T-helper 2 cell treated with Interferon-gamma antibody and Interleukin-4, amounts not matched to agents 100 ng/mL and 5 ng/mL, for 36 hours (primary cell): ENCODE measurements around the gene MXD4. TPM values are rescaled to one million over a fixed set of nuclear protein-coding genes. Genes with fewer than 3 reads are reported as not detected.

Experiments
- intact Hi-C: fragments of 100-400 bp; cut with micrococcal nuclease; formaldehyde crosslinking; loops from one replicate; pipeline ENCODE4 v1.15.1; 2023
- total RNA-seq: library from RNA; stranded (reverse); gene quantifications from 2 replicates; pipeline ENCODE4 v1.2.3, GENCODE V29; 2022

The MXD4 gene
- total RNA-seq, 1 donor from 2014 or later = 15.8 TPM

- intact Hi-C loops = no loop called here
These were observed 8.5 kb downstream of the MXD4 start for GRCh38 chr4:2253160-2254084.

GRCh38 chr4:2252530-2253091 lies 9.3 kb downstream of the MXD4 start:
- intact Hi-C loops = no loop called here

- intact Hi-C loops = no loop called here
These were observed 9.9 kb downstream of the MXD4 start for GRCh38 chr4:2251795-2252529.

DNA sequence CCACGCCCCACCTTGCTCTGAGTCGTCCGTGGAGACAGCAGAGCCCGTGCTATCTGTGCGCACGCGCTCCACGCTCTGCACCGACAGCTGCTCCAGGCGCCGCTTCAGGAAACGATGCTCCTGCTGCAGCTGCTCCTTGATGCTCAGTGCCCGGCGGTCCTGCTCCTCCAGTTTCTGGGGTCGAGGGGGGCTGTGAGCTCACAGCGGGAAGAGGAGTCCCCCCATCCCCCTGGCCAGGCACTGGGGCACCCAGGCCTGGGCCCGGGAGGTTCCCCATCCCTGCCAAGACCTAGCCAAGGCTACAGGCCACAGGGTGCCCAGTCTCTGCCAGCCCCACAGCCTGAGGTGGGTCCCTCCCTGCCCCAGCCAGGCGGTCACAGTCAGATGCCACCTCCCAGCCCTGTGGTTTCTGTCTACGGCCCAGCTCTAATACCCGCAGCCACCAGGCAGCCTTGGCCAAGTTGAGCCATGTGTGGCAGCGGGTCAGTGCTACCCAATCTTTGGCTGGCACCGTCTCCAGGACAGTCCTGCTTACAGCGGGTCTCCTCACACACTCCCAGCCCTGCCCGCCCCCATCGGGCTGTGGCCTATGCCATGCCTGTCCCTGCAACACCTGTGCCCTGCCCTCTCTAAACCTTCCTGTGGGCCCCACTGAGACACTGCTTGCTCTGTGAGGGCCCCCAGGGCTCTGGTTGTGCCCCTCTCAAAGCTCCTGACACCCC lies 10.7 kb downstream of the MXD4 start:
- intact Hi-C loops = no loop called here

GRCh38 chr4:2250357-2251072 lies 11.4 kb downstream of the MXD4 start:
- intact Hi-C loops = no loop called here

DNA sequence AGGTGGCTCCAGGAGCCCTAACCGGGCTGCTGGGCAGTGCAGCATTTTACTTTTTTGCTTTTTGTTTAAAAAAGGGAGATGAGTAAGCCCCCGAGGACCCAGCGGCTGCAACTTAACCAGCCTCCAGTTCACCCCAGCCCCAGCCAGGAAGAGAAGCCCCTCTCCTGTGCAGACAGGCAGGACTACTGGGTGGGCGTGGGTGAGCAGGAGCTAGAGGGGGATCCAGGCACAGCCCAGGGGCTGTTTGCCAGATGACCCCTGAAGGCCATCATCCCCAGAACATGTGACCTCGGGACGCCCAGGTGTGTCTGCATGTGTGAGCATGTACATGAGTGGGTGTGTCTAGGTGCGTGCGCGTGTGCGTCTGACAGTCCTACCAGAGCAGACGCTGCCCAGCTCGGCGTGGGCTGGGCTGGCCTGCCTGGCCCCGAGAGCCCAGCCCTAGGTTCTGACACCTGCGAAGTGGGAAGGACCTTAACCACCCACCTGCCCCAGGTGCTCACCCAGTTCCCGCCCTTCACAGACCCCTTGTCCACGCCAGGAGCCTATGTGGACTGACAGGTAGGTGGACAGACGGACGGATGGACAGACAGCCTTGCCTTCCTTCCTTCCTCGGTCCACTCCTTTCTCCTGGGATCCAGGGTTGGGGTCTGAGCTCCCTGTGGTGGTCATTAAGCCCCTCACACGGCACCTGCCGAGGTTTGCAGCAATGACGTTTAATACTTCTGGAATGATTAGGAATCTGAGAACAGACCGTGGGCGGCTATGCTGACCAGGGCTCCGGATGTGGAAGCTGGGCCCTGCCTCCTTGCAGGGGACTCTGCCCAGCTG lies 12.2 kb downstream of the MXD4 start:
- intact Hi-C loops = loop anchor here (10.0 kb wide), 1 partner anchor 375 kb away; the partner anchor contains the start of gene NSD2

GRCh38 chr4:2248821-2249261 lies 13.1 kb downstream of the MXD4 start:
- intact Hi-C loops = loop anchor here (10.0 kb wide), 1 partner anchor 374 kb away; the partner anchor contains the start of gene NSD2

GRCh38 chr4:2248044-2248780 lies 13.7 kb downstream of the MXD4 start:
- intact Hi-C loops = loop anchor here (10.0 kb wide), 1 partner anchor 373 kb away; the partner anchor contains the start of gene NSD2

DNA sequence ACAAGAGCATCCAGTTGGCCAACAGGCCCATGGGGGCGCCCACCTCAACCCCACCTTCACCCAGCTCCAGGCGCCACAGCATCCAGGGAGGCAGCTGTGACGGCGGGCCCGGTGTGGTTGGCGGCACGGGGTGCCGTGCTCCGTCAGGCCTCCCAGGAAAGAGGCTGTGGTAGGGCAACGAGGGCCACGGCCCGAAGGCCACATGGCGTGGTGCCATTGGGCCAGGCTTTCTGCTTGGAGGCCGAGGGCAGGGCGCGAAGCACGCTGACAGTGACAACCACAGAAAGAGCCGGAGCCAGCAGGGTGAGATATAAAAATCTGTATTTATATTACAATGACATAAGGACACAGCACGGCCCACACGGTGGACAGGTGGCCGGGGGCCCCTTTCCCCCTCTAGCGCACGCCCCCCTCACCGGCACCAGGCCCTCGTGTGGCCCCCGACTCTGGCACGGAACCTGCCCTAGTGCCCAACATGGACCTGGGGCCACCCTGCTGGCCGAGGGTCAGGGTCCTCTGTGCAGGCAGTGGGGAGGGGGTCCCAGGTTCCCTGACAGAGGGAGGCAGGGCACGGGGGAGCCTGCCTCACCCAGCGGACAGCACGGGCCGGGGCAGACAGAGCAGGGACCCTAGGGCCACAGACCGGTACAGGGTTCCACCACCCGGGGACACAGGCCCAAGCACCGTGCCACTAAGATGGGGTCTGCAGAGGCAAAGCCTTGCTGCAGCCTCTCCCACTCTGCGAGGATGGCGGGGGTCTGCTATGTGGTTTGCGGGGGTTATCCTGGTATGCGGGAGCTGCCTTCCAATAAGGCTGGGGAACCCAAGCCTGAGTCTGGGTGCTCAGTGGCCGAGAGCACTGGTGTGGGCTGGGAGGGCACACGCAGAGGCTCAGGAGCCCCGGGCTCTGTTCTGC lies 14.5 kb downstream of the MXD4 start:
- intact Hi-C loops = loop anchor here (10.0 kb wide), 1 partner anchor 373 kb away; the partner anchor contains the start of gene NSD2

DNA sequence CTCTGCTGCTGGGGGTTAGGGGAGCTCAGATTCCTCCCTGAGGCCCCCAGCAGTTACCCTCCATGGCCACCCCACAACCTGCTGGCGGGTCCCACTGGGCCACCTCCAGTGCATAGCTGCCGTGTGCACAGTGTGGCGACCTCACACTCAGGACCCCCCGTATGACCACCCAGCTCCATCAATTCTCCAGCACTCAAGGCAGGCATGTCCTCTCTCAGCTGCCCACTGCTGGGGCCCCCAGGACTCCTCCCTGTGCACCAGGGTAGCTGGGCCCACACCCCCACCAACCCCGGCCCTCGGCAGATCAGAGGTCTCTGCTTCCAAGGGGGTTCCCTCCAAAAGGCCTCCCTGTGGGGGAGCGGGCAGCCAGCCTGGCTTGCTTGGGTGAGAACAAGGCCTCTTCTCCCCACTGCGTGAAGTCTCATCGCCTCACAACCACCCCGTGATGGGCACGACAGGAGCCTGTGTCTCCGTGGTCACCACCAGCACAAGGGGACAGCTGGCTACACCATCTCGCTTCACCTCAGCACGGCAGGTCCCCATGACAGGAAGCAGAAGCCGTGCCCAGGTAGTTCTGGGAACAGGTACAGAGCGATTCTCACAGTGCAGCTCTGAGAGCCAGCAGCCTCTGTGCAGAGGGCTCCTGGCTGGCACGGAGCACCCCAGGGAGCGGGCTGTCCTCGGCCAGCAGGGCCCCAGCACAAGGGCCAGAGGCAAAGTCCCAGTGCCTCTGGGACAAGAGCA lies 15.4 kb downstream of the MXD4 start:
- intact Hi-C loops = loop anchor here (10.0 kb wide), 1 partner anchor 372 kb away; the partner anchor contains the start of gene NSD2

DNA sequence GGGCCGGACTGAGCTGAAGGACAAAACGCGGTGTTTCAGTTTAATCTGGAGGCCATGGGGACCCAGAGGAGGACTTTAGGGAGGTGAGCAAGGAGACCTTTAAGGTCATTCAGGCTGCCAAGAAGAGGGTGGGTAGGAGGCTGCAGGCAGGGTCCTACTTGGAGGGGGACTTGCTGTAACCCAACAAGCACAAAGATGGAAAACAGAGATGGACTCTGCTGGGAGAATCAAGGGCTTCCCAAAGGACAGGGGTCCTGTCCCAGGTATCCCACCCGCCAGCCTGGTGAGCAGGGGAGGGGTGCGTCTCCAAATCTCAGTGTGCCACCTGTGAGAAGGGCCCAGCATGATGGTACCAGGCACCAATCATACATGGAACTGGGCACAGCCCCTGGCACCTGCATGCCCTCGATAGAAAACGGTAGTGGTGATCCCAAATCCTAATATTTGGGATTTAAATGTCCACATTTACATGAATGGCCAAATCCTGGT lies 16.1 kb downstream of the MXD4 start:
- intact Hi-C loops = loop anchor here (10.0 kb wide), 1 partner anchor 371 kb away; the partner anchor contains the start of gene NSD2

DNA sequence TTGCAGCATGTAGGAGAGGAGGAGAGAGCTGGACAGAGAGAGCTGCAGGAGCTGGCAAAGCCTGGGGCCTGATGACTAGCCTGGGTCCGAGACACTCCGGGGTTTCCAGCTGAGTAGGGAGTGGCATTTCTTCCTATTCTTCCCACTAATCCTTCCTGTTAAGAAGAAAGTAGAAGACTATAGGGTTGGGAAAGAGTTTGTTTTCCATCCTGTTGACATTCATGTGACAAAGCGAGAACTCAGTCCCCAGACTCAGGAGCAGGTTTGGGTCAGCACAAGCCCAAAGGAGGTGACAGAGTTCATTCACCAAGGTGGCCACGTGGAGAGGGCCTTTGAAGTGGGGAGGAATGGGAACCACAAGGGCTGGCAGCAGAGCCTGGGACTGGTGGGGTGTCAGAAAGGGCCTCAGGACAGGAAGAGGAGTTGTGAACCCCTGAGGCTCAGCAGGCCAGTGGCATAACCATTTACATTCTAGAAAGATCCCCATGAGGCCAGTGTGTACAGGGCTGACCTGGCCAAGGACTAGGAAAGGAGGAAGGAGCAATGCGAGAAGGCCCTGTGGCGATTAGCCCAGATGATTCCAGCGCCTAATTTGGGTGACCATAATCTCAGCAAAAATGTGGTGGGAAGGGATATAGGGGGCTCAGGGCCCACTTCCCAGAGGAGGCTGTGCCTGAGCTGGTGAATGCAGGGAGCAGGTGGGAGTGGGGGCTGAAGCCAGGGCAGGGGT lies 16.7 kb downstream of the MXD4 start:
- intact Hi-C loops = loop anchor here (10.0 kb wide), 1 partner anchor 370 kb away; the partner anchor contains the start of gene NSD2

DNA sequence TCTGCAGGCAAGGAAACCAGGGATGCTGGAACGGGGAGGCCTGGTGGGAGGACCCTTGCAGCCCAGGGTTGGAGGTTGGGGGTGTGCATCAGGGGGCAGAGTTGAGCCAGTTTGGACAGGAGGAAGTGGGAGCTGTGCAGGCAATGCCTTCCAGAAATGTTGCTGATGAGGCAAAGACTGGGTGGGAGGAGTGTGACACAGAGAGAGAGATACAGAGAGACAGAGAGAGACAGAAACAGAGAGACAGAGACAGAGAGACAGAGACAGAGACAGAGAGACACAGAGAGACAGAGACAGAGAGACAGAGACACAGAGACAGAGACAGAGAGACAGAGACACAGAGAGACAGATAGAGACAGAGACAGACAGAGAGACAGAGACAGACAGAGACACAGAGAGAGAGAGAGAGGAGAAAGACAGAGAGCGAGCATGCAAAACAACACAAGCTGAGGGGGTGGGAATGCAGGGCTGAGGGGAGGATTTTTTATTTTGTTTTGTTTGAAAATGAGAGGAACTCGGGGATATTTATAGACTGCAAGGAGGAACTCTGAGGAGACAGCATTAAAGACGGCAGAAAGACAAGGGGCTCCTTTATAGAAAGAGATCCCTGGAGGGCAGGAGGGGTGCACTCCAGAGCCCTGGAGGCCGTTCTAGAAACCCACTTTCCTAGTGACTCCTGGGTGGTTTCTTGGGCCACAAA lies 18.1 kb downstream of the MXD4 start:
- intact Hi-C loops = loop anchor here (2.0 to 10.0 kb wide), 2 partner anchors 293 to 369 kb away; partner anchors contain the start of genes FAM193A and NSD2

- intact Hi-C loops = loop anchor here (1.0 to 10.0 kb wide), 9 partner anchors 21 to 833 kb away; partner anchors contain the start of genes CFAP99, FAM193A, HTT and HTT-AS
These were observed 20.2 kb downstream of the MXD4 start, which contains the start of the genes HAUS3 and POLN for GRCh38 chr4:2241410-2242353. HAUS3 (minus strand) TSS chr4:2242121; CDS start chr4:2240946, 1,175 bp downstream. POLN (minus strand) TSS chr4:2242121; CDS start chr4:2229231, 12,890 bp downstream.
